Transverse colon (tissue), 4 donors: ENCODE measurements around the gene CELF4. TPM values are rescaled to one million over a fixed set of nuclear protein-coding genes. Genes with fewer than 3 reads are reported as not detected.

ENCODE experiments used
- DNase-seq: peaks from one replicate; pipeline ENCODE4 v3.0.0-alpha.2; 2019
- H3K27ac ChIP-seq, 4 donors: fragments of 200-600 bp; sonication (generic); 2 replicates each; pipeline ENCODE4 v1.5.1; 2016 to 2018; ENCODE audit warnings: inconsistent platforms in 4 of 4
- H3K27me3 ChIP-seq: fragments of 200-600 bp; sonication (generic); 2 replicates; pipeline ENCODE4 v1.5.1; 2017; ENCODE audit warnings: inconsistent platforms
- H3K36me3 ChIP-seq, 4 donors: fragments of 200-600 bp; sonication (generic); 2 replicates each; pipeline ENCODE4 v1.5.1; 2017 to 2019; ENCODE audit warnings: inconsistent platforms in 4 of 4
- H3K4me1 ChIP-seq, 4 donors: fragments of 200-600 bp; sonication (generic); 2 replicates each; pipeline ENCODE4 v1.5.1; 2017 to 2020; ENCODE audit warnings: inconsistent platforms in 4 of 4
- H3K4me3 ChIP-seq, 4 donors: fragments of 200-600 bp; sonication (generic); 1 replicate in 1 of 4; 2 replicates in 3 of 4; pipeline versions ENCODE4 v1.5.1 to v1.6.1; 2017 to 2019; ENCODE audit warnings: inconsistent platforms in 4 of 4
- H3K9me3 ChIP-seq, 2 donors: fragments of 200-600 bp; sonication (generic); 2 replicates each; pipeline ENCODE4 v1.5.1; 2017 to 2019; ENCODE audit warnings: inconsistent platforms in 2 of 2
- EP300 ChIP-seq: sonication (generic); formaldehyde crosslinking; IDR thresholded peaks from one replicate; pipeline ENCODE4 v1.6.1; 2017; ENCODE audit warnings: antibody characterized with exemption, low read depth
- POLR2A ChIP-seq: fragments of 450-650 bp; IDR thresholded peaks from one replicate; pipeline ENCODE4 v1.6.1; 2016; ENCODE audit warnings: antibody characterized with exemption, mild to moderate bottlenecking, moderate library complexity
- POLR2AphosphoS5 ChIP-seq, 3 donors: sonication (generic); formaldehyde crosslinking; IDR thresholded peaks; one replicate each; pipeline ENCODE4 v1.6.1; 2016; ENCODE audit warnings: antibody characterized with exemption in 3 of 3
- whole genome bisulfite sequencing, 2 donors: methylation state at CpG; one replicate each; pipeline ENCODE4 v1.1.5; 2018; ENCODE audit warnings: low coverage in 1 of 2; 5-methylcytosine and 5-hydroxymethylcytosine counted together
- in situ Hi-C, 4 donors: fragments of 200-750 bp; cut with MboI; loops; one replicate each; pipeline versions ENCODE4 v1.15.0 to v1.15.1; 2017; ENCODE audit warnings: low sequenced_read_pairs in 3 of 4, low pct_ligation_motif_present in 1 of 4, low pct_unique_long_range_greater_than_20kb in 1 of 4
- intact Hi-C: fragments of 100-400 bp; cut with DNase I; formaldehyde crosslinking; loops from one replicate; pipeline ENCODE4 v1.15.1; 2023; ENCODE audit warnings: low total_unique reads
- total RNA-seq, 4 donors: library from RNA; depleted of rRNA; stranded (reverse); fragments of >200 nt; gene quantifications; one replicate each; pipeline ENCODE4 v1.1.0, GENCODE V29; 2016
- TF ChIP-seq, protein P1 (sequence below), 5 experiments: fragments of 200-600 bp in 3 of 5; fragments of 450-650 bp in 2 of 5; sonication (generic) in 3 of 5; IDR thresholded peaks; 1 replicate in 2 of 5; 2 replicates in 3 of 5; pipeline ENCODE4 v1.5.1; 2016 to 2017; ENCODE audit warnings: antibody characterized with exemption in 5 of 5, inconsistent platforms in 3 of 5, mild to moderate bottlenecking in 2 of 5, moderate library complexity in 1 of 5

Gene CELF4
- total RNA-seq, 4 donors from 2014 or later, result 0.14 to 0.75 TPM; not detected in 2

DNA sequence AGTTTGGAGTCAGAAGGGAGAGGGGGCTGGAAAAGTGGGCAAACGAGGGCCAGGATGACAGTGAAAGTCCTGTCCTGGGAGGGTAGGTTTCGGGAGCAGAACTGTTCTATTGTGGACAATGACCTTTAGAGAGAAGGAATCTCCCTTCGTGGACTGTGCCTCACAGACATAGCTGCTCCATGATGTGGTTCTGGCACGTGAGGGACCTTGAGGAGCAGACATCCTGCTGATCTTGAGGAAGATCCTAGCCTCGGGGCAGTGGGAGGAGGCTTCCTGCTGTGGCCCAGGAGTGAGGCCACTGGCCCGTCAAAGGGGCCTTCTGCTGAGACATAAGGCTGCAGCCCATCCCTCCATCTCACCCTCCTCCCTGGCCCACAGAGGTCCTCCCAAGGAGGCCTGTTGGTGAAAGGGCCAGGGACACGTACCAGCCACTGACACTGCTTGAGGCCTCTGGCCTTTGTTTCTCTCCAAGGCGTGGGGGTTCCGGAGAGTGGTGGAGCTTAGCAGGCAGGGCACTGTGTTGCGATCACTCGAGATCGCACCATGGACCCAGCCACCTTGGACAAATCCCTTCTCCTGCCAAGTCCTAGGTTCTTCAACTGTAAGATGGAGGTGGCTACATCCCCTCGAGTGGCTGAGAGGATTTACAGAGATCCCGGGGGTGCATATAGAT, 167.2 kb downstream of the CELF4 start:
- H3K9me3 ChIP-seq, result no peaks in the 10 kb centered on the region
- 81% methylated on average over 14 of the region's 14 CpGs; no CpG with 5 or more reads in 1 of the 2 donors for WGBS, 2 donors
- TF ChIP-seq, protein P1, sequence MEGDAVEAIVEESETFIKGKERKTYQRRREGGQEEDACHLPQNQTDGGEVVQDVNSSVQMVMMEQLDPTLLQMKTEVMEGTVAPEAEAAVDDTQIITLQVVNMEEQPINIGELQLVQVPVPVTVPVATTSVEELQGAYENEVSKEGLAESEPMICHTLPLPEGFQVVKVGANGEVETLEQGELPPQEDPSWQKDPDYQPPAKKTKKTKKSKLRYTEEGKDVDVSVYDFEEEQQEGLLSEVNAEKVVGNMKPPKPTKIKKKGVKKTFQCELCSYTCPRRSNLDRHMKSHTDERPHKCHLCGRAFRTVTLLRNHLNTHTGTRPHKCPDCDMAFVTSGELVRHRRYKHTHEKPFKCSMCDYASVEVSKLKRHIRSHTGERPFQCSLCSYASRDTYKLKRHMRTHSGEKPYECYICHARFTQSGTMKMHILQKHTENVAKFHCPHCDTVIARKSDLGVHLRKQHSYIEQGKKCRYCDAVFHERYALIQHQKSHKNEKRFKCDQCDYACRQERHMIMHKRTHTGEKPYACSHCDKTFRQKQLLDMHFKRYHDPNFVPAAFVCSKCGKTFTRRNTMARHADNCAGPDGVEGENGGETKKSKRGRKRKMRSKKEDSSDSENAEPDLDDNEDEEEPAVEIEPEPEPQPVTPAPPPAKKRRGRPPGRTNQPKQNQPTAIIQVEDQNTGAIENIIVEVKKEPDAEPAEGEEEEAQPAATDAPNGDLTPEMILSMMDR (IDR thresholded peaks at IDR 0.05), result no peak
- TF ChIP-seq POLR2A (no peak), POLR2AphosphoS5 (IDR thresholded peaks at IDR 0.05) (no peak), EP300 (no peak)
- no peak for DNase-seq
- H3K27me3 ChIP-seq, result peaks cover 15% of the 10 kb centered on the region
- no peak overlapping the region for H3K4me3 ChIP-seq
- intact Hi-C loops (no loop called here), in situ Hi-C loops (loop anchor here in 1 of 4 donors (25.0 kb wide), 1 partner anchor 139 kb away; no protein-coding TSS in a partner anchor)
- no peaks in the 10 kb centered on the region for H3K36me3 ChIP-seq
- H3K27ac ChIP-seq, result no peak overlapping the region
- peaks cover 0 to 10% (median 0%) of the 10 kb centered on the region in 4 donors for H3K4me1 ChIP-seq

DNA sequence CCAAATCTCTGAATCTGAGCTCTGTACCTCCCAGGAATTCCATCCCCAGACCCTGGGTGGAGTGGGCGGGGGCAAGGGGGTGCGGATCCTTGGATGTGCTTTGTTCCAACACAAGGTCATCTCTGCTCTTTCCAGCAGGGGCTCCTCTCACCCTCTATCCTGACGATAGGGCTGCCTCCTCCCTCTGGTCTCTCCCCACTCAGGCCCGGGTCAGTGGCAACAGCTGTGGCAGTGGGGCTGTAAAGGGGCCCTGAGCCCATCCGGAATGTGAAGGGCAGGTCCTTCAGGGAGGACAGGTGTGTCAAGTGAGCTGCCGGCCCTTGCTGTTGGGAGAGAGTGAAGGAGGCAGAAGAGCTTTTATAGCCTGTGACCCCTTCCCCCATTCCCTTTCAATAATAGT, 167.8 kb downstream of the CELF4 start:
- intact Hi-C loops, result no loop called here
- WGBS, 2 donors, result 59% methylated on average over 6 of the region's 6 CpGs; no CpG with 5 or more reads in 1 of the 2 donors
- Histone ChIP-seq H3K4me1 (peaks cover 0 to 5% (median 0%) of the 10 kb centered on the region in 4 donors), H3K4me3 (no peak overlapping the region), H3K27ac (no peak overlapping the region), H3K9me3 (no peaks in the 10 kb centered on the region), H3K27me3 (peaks cover 19% of the 10 kb centered on the region), H3K36me3 (no peaks in the 10 kb centered on the region)
- TF ChIP-seq, protein P1 (IDR thresholded peaks at IDR 0.05), result no peak
- TF ChIP-seq POLR2A (no peak), EP300 (no peak), POLR2AphosphoS5 (IDR thresholded peaks at IDR 0.05) (no peak)
- in situ Hi-C loops, result loop anchor here in 1 of 4 donors (25.0 kb wide), 1 partner anchor 139 kb away; no protein-coding TSS in a partner anchor
- no peak for DNase-seq

DNA sequence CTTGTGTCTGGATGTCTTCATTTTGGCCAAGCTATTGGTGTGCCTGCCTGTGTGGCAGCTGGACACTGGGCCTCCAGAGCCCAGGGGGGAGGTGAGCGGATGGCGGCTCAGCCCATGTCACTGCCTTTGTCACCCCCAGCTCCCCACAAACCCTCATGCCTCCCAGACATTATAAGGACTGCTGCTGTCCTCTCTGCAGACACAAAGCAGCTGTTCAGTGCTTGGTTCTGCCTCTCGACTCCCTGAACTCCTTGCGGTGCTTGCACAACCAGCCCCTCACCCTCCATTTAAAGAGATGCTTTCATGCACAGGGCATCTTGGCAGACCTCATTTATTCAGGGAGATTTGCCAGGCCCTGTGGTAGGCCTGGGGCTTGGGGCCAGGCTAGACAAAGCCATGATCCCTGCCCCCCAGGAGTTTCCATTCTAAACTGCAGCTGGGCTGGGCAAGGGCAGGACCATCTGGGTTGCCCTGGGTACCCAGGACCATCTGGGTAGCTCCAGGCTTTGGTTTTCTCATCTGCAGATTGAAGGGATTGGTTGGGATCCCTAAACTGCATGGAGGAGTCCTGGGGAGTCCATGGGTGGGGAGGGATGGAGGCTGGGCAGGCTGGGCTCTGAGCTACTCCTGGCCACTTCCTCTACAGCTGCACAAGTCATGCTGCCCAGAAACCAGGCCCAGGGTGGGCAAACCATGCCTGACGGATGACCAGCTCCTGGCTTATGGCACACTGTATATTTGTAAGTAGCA, 168.5 kb downstream of the CELF4 start:
- in situ Hi-C loops (loop anchor here in 1 of 4 donors (25.0 kb wide), 1 partner anchor 140 kb away; no protein-coding TSS in a partner anchor), intact Hi-C loops (no loop called here)
- Histone ChIP-seq H3K4me3 (no peak overlapping the region), H3K9me3 (no peaks in the 10 kb centered on the region), H3K36me3 (no peaks in the 10 kb centered on the region), H3K4me1 (peaks cover 0 to 5% (median 0%) of the 10 kb centered on the region in 4 donors), H3K27ac (no peak overlapping the region), H3K27me3 (peaks cover 19% of the 10 kb centered on the region)
- WGBS, 2 donors, result 95% methylated on average over 5 of the region's 5 CpGs; no CpG with 5 or more reads in 1 of the 2 donors
- TF ChIP-seq POLR2A, result no peak
- TF ChIP-seq, protein P1 (IDR thresholded peaks at IDR 0.05), result no peak
- DNase-seq, result no peak

DNA sequence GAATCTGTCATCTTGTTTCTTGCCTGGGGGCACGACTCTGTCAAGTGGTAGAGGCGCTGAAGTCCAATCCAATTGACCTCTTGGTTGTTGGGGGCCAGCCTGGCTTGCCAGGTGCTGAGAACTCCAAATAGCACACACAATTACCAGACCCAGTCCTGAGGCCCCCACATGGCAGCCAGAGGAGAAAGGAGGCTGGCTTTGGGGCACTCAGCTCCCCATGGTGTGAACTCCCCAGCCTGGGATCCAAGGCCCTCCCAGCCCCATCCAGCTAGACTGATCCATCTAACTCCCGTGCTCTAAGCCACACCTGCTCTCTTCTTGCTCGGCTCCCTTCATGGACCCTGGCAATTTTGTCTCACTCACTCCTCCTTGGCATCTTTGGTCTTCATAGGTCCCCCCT, 170.0 kb downstream of the CELF4 start:
- WGBS, 2 donors, result 67 to 74% methylated on average over 2 to 4 of the region's 4 CpGs
- Histone ChIP-seq H3K36me3 (no peaks in the 10 kb centered on the region), H3K9me3 (no peaks in the 10 kb centered on the region), H3K27ac (no peak overlapping the region), H3K4me3 (no peak overlapping the region), H3K4me1 (peaks cover 0 to 5% (median 0%) of the 10 kb centered on the region in 4 donors), H3K27me3 (peaks cover 19% of the 10 kb centered on the region)
- DNase-seq, result no peak
- TF ChIP-seq POLR2AphosphoS5 (IDR thresholded peaks at IDR 0.05), result no peak
- TF ChIP-seq POLR2A, result no peak
- no peak for TF ChIP-seq EP300
- TF ChIP-seq, protein P1 (IDR thresholded peaks at IDR 0.05), result no peak
- intact Hi-C loops (no loop called here), in situ Hi-C loops (loop anchor here in 1 of 4 donors (25.0 kb wide), 1 partner anchor 142 kb away; no protein-coding TSS in a partner anchor)
